Measurements from ENCODE around the gene TMEM44. TPM values are rescaled to one million over a fixed set of nuclear protein-coding genes. Genes with fewer than 3 reads are reported as not detected.
A peak's percentile ranks its signal among the peaks of the same experiment; 100 is the strongest.

Gene TMEM44
- total RNA-seq, 3 donors from 2014 or later: 30.9 to 59.3 (median 34.1) TPM

GRCh38 chr3:194588236-194588635 lies 45.0 kb downstream of the TMEM44 start:
- Histone ChIP-seq H3K9me3 (no peaks in the 10 kb centered on the region), H3K4me3 (no peak overlapping the region), H3K36me3 (ENCODE audit: low read depth) (no peaks in the 10 kb centered on the region), H3K4me1 (ENCODE audit: low read depth) (peaks cover 3% of the 10 kb centered on the region)
- no peak for TF ChIP-seq CTCF (IDR thresholded peaks at IDR 0.05)
- no peak for ATAC-seq
- intact Hi-C loops (cut with DNase I, micrococcal nuclease): loop anchor here (5.0 kb wide), 2 partner anchors 101 to 111 kb away; partner anchors contain the start of gene ATP13A3 (in 1 of the 2)
- no peak for DNase-seq

GRCh38 chr3:194587438-194587931 lies 45.7 kb downstream of the TMEM44 start:
- H3K36me3 ChIP-seq (ENCODE audit: low read depth): no peaks in the 10 kb centered on the region
- H3K9me3 ChIP-seq: no peaks in the 10 kb centered on the region
- peaks cover 3% of the 10 kb centered on the region for H3K4me1 ChIP-seq (ENCODE audit: low read depth)
- H3K4me3 ChIP-seq: no peak overlapping the region
- intact Hi-C loops (cut with DNase I, micrococcal nuclease): loop anchor here (5.0 kb wide), 2 partner anchors 100 to 110 kb away; partner anchors contain the start of gene ATP13A3 (in 1 of the 2)
- ATAC-seq: no peak
- no peak for TF ChIP-seq CTCF (IDR thresholded peaks at IDR 0.05)
- DNase-seq: peak in 1 of 3 donors; percentile 60

DNA sequence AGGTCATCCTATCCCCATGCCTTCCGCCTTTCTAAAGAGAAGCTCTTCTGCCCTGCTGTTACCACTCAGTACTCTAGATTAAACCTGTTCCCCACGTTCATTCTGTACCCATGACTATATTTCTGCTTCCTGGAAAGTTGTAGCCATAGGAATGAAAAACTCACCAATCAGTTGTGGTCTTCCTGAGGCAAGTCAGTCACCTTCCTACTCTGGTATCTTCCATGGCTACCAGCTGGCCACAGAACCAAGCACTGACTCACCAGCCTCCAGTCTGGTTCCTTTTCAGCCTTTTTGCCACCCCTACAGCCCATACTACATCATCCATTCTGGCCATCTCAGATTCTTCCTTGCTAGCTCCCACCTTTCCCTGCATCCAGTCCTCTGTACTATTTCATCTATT lies 46.4 kb downstream of the TMEM44 start:
- H3K4me3 ChIP-seq: no peak overlapping the region
- no peaks in the 10 kb centered on the region for H3K9me3 ChIP-seq
- no peak for DNase-seq
- no peak for TF ChIP-seq CTCF (IDR thresholded peaks at IDR 0.05)
- no peaks in the 10 kb centered on the region for H3K36me3 ChIP-seq (ENCODE audit: low read depth)
- intact Hi-C loops (cut with DNase I, micrococcal nuclease): loop anchor here (5.0 kb wide), 2 partner anchors 100 to 110 kb away; partner anchors contain the start of gene ATP13A3 (in 1 of the 2)
- no peak for ATAC-seq
- peaks cover 3% of the 10 kb centered on the region for H3K4me1 ChIP-seq (ENCODE audit: low read depth)

DNA sequence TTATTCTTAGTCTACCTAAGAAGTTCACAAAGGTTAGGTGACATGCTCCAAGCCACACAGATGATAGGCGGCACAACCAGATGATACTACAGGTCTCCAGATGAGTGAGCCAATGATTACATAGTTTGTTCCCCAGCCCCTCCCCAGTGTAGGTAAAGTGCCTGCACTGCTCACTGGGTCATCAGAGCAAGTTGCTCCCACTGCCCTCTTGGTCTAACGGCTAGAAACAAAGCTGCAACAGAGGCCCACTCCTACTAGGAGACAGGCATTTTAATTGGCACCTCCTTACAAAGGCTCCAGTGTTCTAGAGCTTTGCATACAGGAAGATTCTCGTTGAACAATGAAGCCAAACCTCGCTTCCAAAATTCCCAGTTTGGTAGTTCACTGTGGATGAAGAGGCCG lies 47.3 kb downstream of the TMEM44 start:
- no peaks in the 10 kb centered on the region for H3K9me3 ChIP-seq
- no peak overlapping the region for H3K4me3 ChIP-seq
- ATAC-seq (no peak), DNase-seq (no peak)
- TF ChIP-seq CTCF (IDR thresholded peaks at IDR 0.05): no peak
- intact Hi-C loops (cut with DNase I, micrococcal nuclease): loop anchor here (5.0 kb wide), 2 partner anchors 99 to 109 kb away; partner anchors contain the start of gene ATP13A3 (in 1 of the 2)
- H3K36me3 ChIP-seq (ENCODE audit: low read depth): no peaks in the 10 kb centered on the region
- peaks cover 3% of the 10 kb centered on the region for H3K4me1 ChIP-seq (ENCODE audit: low read depth)

DNA sequence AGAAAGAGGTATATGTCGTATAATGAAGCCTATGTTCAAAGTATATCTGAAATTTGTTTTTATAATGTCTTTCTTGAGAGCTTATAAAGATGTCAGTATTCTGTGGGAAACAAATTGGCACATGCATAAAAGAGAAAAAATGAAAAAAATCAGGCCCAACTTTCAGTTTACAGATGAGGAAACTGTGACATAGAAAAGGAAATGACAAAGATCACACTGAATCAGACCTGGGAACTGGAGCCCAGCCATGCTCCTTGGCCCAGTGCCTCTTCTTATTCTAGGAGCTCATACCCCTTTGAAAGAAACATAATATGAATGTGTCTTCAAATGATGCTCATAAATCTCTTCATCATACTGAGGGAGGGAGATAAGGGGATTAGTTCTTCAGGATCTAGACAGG lies 48.4 kb downstream of the TMEM44 start:
- no peak overlapping the region for H3K4me3 ChIP-seq
- no peak for TF ChIP-seq CTCF (IDR thresholded peaks at IDR 0.05)
- DNase-seq: no peak
- intact Hi-C loops (cut with DNase I, micrococcal nuclease): loop anchor here (5.0 kb wide), 2 partner anchors 98 to 108 kb away; partner anchors contain the start of gene ATP13A3 (in 1 of the 2)
- H3K4me1 ChIP-seq (ENCODE audit: low read depth): peaks cover 3% of the 10 kb centered on the region
- no peaks in the 10 kb centered on the region for H3K36me3 ChIP-seq (ENCODE audit: low read depth)
- H3K9me3 ChIP-seq: no peaks in the 10 kb centered on the region
- ATAC-seq: no peak
